GM19025 (cell line): Measurements from ENCODE around the gene RBSN.

Experiments used
- ATAC-seq: cut with Tn5 transposase; IDR thresholded peaks from one replicate; pipeline ENCODE4 v1.9.1; 2021; ENCODE audit warnings: mild to moderate bottlenecking, low read depth, moderate library complexity; ENCODE audit not compliant: unreplicated experiment

Gene RBSN

GRCh38 chr3:15102256-15102655 is 3.3 kb upstream of the RBSN start:
- no peak for ATAC-seq

GRCh38 chr3:15099364-15100098 is 583 bp upstream of the RBSN start:
- no peak for ATAC-seq

- no peak for ATAC-seq
These were observed 1.1 kb downstream of the RBSN start for GRCh38 chr3:15097891-15098290.

- no peak for ATAC-seq
These were observed 2.9 kb downstream of the RBSN start for GRCh38 chr3:15096046-15096445.

- ATAC-seq: no peak
These were observed 4.6 kb downstream of the RBSN start for GRCh38 chr3:15094187-15094875.

- ATAC-seq: no peak
These were observed 6.3 kb downstream of the RBSN start for GRCh38 chr3:15092686-15093085.

- no peak for ATAC-seq
These were observed 7.4 kb downstream of the RBSN start for GRCh38 chr3:15091575-15091974.

GRCh38 chr3:15089201-15089600 is 9.7 kb downstream of the RBSN start:
- ATAC-seq: no peak

- no peak for ATAC-seq
These were observed 12.2 kb downstream of the RBSN start for GRCh38 chr3:15086699-15087098.

- ATAC-seq: no peak
These were observed 12.7 kb downstream of the RBSN start for GRCh38 chr3:15086263-15086662.

- ATAC-seq: no peak
These were observed 15.7 kb downstream of the RBSN start for GRCh38 chr3:15083252-15083651.

- no peak for ATAC-seq
These were observed 16.8 kb downstream of the RBSN start for GRCh38 chr3:15081960-15082664.

- no peak for ATAC-seq
These were observed 19.9 kb downstream of the RBSN start for GRCh38 chr3:15079091-15079490.

GRCh38 chr3:15074500-15074899 is 24.4 kb downstream of the RBSN start:
- no peak for ATAC-seq

- no peak for ATAC-seq
These were observed 27.2 kb downstream of the RBSN start for GRCh38 chr3:15071699-15072098.

- no peak for ATAC-seq
These were observed 29.5 kb downstream of the RBSN start for GRCh38 chr3:15069441-15069840.

- no peak for ATAC-seq
These were observed 32.5 kb downstream of the RBSN start for GRCh38 chr3:15066467-15066866.

GRCh38 chr3:15065550-15066007 is 33.4 kb downstream of the RBSN start:
- ATAC-seq: no peak

GRCh38 chr3:15064835-15065549 is 34.0 kb downstream of the RBSN start, which contains the start of gene MRPS25:
Gene MRPS25 (minus strand): TSS chr3:15065315. CDS start chr3:15065194, 121 bp downstream.
- peak; percentile 92 for ATAC-seq

- ATAC-seq: peak; percentile 3
These were observed 34.6 kb downstream of the RBSN start for GRCh38 chr3:15064299-15064834.
